ENCODE measurements around the gene DEAF1.
"Not testable (repeated sequence)": the region's sequence is repeated elsewhere in the genome, so short reads cannot be mapped to it uniquely, and the experiment has no call there.

Gene DEAF1, protein sequence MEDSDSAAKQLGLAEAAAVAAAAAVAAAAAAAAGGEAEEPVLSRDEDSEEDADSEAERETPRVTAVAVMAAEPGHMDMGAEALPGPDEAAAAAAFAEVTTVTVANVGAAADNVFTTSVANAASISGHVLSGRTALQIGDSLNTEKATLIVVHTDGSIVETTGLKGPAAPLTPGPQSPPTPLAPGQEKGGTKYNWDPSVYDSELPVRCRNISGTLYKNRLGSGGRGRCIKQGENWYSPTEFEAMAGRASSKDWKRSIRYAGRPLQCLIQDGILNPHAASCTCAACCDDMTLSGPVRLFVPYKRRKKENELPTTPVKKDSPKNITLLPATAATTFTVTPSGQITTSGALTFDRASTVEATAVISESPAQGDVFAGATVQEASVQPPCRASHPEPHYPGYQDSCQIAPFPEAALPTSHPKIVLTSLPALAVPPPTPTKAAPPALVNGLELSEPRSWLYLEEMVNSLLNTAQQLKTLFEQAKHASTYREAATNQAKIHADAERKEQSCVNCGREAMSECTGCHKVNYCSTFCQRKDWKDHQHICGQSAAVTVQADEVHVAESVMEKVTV

DNA sequence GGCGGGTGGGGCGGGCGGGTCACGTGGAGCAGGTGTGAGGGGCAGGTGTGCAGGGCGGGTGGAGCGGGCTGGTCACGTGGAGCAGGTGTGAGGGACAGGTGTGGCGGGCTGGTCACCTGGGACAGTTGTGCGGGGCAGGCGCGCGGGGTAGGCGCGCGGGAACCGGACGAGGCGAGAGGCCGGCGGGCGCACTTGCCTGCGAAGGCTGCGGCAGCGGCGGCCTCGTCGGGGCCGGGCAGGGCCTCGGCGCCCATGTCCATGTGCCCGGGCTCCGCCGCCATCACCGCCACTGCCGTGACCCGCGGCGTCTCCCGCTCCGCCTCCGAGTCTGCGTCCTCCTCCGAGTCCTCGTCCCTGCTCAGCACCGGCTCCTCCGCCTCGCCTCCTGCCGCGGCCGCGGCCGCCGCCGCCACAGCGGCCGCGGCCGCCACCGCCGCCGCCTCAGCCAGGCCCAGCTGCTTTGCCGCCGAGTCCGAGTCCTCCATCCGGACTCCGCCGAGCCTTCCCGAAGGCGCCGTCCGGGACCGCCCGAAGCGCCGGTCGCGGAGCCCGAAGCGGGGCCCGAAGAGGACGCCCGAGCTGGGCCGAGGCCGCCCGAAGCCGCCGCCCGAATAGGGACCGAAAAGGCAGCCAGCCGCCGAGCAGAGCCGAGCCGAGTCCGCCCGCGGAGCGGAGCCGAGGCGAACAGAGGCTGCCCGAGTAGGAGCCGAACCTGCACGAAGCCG is at the start of gene DEAF1:
Gene DEAF1, minus strand, starts transcription at position 660 of the 725 bp plus-strand sequence. Its CDS starts 175 bp downstream, at position 485.
- peak; percentile 99 for DNase-seq

DNA sequence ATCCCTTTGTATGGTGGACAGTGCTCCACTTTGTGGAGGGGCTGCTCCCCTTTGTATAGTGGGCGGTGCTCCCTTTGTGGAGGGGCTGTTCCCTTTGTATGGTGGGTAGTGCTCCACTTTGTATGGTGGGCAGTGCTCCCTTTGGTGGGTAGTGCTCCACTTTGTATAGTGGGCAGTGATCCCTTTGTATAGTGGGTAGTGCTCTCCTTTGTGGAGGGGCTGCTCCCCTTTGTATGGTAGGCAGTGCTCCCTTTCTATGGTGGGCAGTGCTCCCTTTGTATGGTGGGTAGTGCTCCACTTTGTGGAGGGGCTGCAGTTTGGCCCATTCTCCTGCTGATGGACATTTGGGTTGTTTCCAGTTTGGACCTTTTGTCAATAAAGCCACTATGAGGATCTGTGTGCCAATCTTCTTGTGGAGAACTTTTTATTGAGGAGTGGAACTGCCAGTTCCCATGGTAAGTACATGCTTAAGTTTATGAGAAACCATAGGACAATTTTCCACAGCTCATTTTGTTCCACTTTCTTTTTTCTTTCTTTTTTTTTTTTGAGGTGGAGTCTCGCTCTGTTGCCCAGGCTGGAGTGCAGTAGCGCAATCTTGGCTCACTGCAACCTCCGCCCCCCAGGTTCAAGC is 47.7 kb upstream of the DEAF1 start:
- DNase-seq, result no peak

DNA sequence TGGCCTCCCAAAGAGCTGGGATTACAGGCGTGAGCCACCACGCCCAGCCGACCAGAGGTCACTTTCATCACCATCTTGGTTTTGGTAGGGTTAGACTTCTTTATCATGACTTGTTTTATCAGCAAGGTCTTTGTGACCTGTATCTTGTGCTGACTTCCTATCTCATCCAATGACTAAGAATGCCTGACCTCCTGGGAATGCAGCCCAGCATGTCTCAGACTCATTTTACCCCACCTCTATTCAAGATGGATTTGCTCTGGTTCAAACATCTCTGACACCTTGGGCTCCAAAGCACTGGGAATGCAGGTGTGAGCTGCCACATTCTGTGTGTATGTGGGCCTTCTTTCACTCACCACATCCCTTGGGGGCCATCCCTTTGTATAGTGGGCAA is 47.1 kb upstream of the DEAF1 start:
- no peak for DNase-seq

DNA sequence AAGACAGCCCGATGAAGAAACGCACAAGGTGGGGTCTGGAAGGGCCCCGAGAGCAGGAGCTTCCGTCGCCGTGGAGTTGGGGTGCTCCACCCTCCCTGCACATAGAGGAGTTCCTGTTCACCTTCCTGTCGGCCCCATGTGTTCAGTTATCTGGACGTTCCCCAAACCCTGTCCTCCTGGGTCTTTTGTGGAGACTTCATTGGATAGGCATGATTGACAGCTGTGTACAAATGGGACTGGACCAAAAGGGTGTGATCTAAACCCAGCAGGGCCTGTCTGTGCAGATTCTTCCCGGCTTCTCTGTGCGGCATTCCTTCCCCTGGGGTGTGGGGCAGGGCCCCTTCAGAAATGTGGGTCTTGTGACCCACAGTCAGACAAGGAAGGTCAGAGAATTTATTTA is 42.9 kb upstream of the DEAF1 start:
- DNase-seq, result not testable (repeated sequence)

DNA sequence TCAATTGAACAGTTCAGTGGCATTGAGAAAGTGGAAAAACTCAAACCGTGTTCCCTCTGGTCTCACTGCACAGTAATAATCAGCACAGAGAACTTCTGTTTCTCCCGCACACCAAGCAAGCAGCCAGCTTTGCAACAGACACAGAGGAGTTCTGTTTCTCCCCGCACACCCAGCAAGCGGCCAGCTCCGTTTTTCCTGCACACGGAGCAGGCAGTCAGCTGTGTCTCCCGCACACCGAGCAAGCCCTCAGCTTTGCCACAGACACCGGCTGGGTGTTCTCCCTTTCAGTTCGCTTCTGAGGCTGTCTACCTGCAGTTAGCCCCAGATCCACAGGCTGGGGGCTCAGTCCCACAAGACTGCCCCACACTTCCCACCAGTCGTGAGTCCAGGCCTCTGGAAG is 42.3 kb upstream of the DEAF1 start:
- DNase-seq, result no peak

DNA sequence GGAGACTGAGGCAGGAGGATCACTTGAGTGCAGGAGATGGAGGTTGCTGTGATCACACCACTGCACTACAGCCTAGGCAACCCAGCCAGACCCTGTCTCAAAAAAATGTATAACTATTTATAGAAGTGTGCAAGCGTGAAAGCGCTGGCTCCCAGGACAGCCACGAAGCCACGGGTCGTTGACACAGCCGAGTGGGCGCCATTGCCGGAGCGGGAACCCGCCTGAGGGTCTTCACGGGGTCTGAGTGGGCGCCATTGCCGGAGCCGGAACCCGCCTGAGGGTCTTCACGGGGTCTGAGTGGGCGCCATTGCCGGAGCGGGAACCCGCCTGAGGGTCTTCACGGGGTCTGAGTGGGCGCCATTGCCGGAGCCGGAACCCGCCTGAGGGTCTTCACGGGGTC is 39.5 kb upstream of the DEAF1 start:
- DNase-seq, result not testable (repeated sequence)

DNA sequence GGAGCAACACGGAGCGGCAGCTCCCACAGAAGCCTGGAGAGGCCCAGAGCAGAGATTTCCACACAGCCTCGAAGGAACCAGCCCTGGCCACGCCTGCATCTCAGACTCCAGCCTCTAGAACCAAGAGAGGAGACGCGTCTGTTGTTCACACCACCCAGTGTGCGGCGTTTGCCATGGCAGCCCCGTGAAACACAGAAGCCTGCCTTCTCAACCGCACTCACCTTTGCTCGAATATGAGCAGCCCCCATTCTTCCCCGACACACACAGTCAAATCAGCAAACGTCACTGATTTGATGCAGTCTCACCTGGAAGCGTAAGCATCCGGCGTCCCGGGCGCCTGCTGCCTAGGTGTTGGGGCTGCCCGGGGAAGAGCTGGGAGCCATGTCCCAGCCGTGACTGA is 38.0 kb upstream of the DEAF1 start:
- DNase-seq, result no peak

DNA sequence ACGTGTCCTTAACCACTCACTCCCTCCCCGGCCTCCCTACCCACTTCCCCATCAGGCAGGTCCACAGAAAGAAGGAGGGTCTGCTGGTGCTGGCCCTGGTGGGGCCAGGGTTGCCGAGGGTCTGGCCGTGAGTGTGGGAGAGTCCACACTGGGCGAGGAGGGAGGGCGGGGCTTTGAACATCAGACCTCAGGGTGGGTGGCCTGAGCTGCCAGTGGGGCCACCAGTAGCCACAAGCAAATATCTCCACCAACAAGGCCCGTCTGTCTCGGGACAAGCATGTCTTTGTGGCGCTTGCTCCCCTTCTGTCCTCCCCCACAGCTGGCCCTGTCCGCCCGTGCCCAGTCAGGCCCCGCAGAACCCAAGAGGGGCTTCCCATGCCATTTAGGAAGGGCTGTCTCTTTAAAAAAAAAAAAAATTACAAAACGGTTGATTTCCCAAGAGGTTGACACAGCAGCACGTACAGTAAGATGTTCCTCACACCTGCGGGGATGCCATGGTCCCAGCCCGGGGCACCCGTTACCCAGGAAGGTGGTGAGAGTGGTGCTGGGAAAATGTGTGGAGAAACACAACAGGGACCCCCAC is 34.6 kb upstream of the DEAF1 start:
- DNase-seq, result no peak

DNA sequence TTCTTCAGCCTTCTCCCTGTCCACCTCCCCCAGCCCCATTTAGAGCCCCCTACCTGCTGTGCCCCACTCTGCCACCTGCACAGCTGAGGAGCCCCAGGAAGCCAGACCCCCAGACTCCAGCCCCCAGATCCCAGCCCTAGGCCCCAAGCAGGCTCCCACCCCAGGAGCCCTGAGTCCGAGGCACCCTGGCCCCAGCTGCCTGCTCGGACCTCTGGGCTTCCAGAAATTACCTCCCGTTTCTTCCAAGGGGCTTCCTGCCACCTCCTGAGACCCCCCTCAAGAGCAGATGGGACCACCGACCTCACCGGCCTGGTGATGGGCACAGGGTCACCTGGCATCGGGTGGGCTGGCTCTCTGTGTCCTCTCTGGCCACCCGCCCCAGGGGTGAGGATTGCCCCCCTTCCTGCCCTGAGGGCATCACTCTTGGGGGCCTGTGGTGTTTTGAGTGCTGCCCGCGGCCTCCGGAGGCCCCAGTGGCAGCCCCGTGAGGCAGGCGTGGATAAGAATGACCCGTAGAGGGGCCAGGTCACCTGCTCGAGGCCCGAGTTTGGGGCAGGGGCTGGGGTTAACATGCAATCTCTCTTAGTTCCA is 34.0 kb upstream of the DEAF1 start:
- no peak for DNase-seq

DNA sequence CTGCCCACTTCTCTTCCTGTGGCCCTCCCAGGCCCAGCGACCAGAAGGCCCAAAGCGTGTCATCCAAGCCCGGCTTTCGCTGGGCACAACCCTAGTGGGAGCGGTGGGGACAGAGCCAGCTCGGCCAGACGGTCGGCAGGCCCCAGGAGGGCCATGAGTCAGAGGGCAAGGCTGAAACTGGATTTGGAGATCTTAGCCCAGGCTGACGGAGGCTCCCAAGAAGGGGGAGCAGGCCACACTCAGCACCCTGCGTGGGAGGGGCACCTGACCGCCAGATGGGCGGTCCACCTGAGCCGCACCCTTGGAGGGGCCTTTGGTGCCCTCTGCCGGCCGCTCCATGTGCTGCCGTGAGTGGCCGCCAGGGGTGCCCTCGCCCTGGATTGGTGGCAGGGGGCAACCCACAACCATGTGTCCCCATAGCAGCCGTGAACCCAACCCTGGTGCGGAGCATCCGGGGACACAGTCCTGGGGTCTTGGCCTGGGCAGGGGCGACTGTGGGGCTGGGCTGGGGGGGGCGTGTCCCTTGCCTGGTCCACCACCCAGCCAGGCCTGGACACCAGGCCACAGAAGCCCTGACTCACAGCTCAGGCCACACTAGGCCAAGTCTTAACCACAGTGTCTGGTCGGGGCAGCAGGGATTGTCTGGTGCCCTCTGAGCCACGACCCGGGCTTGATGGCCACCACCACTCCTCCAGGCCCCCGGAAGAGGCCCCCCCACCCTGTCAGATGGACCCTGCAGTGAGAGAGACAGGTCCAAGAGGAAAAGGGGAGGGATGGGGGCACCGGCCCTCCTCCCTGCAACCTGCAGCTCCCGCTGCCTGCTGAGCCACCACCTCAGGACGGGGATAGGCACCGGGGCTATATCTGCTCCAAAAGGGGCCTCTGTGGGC is 33.1 kb upstream of the DEAF1 start:
- DNase-seq, result peak; percentile 84

DNA sequence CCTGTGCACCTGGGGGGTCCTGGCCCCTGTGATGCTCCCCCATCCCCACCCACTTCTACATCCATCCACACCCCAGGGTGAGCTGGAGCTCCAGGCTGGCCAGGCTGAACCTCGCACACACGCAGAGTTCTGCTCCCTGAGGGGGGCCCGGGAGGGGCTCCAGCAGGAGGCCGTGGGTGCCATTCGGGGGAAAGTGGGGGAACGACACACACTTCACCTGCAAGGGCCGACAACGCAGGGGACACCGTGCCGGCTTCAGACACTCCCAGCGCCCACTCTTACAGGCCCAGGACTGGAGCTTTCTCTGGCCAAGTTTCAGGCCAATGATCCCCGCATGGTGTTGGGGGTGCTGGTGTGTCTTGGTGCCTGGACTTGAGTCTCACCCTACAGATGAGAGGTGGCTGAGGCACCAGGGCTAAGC is 32.3 kb upstream of the DEAF1 start:
- no peak for DNase-seq

DNA sequence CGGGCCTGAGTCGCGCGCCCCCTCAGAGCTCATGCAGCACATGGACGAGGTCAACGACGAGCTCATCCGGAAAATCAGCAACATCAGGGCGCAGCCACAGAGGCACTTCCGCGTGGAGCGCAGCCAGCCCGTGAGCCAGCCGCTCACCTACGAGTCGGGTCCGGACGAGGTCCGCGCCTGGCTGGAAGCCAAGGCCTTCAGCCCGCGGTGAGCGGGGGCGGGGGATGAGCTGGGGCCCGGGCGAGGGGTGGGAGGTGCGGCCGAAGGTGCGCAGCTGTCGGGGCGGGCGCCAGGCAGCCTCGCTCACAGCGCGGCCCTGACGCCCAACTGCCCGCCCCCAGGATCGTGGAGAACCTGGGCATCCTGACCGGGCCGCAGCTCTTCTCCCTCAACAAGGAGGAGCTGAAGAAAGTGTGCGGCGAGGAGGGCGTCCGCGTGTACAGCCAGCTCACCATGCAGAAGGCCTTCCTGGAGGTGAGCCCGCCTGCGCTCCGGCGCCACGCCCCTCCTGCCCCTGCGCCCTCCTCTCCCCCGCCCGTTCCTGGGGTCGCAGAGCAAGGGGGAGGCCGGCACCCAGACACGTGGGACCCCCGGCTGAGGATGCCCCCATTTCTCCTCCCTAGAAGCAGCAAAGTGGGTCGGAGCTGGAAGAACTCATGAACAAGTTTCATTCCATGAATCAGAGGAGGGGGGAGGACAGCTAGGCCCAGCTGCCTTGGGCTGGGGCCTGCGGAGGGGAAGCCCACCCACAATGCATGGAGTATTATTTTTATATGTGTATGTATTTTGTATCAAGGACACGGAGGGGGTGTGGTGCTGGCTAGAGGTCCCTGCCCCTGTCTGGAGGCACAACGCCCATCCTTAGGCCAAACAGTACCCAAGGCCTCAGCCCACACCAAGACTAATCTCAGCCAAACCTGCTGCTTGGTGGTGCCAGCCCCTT is 31.5 kb upstream of the DEAF1 start:
- DNase-seq, result peak; percentile 55

DNA sequence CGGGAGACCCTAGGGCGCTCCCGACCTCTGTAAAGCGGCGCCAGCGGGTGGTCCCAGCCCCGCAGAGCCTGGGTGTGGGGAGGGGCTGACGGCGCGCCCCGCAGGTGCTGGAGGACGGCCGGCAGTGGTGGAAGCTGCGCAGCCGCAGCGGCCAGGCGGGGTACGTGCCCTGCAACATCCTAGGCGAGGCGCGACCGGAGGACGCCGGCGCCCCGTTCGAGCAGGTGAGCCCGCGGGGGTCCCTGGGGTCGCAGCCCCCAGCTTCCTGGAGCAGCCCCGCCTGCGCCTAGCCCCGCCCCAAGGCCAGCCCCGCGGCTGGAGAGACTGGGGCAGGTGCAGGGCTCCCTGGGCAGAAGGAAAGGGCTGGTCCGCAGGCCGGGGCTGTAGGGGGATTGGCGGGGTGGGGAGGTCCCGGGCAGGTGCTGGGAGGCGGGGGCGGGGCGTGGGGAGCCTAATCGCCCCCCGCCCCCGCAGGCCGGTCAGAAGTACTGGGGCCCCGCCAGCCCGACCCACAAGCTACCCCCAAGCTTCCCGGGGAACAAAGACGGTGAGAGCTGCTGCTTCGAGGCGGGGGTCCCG is 30.7 kb upstream of the DEAF1 start:
- DNase-seq, result no peak

DNA sequence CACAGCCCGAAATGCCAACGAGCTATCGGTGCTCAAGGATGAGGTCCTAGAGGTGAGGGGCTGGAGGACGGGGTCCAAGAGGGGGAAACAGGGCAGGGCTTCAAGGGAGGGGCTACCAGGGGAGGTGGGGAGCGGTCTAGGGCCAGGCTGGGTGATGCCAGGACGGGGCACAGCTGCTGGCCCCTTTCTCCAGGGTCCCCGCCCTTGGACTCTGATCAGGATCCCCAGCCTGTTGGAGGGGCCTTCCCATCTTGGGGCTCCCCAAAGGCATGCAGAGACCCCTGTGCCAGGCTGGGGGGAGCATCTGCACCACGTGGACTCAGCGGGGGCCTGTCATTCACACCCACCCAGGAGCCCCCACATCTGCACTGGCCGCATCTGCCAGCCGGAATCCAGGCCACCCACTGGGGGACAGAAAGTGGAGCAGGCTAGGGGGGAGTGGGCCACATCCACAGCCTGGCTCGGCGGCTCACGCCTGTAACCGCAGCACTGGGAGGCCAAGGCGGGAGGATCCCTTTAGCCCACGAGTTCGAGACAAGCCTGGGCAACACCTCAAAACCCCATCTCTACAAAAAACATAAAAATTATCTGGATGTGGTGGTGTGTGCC is 29.9 kb upstream of the DEAF1 start:
- DNase-seq, result no peak

DNA sequence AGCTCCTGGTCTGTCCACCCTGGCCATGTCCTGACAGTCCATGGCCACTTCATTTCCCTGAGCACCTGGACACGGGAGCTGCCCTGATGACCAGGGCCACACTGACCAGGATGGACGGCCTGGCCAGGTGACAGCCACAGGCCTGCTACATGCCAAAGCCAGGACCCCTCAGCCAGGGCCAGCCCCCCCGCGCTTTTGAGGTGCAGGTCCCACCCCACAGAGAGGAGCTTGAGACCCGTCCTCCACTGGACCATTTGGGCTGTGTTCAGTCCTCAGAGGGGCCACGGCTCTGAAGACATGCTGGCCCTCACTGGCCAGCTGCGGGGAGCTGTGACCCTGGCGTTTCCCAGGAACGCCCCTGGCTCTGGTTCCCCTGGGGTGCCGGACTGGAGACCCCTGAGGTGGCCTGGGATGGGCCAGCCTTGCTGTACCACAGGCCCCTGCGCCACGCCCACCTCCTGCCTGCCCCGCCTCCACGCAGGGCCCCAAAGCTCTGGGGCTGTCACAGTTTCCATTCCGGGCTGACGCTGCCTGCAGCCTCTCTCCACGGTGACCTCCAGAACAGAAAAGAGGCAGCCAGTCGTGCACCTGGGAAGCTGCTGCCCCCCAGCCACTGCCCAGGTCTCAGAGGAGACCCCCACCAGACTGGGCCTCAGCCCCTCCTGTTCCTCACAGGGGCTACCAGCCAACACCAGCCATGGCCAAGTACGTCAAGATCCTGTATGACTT is 29.2 kb upstream of the DEAF1 start:
- DNase-seq, result no peak

DNA sequence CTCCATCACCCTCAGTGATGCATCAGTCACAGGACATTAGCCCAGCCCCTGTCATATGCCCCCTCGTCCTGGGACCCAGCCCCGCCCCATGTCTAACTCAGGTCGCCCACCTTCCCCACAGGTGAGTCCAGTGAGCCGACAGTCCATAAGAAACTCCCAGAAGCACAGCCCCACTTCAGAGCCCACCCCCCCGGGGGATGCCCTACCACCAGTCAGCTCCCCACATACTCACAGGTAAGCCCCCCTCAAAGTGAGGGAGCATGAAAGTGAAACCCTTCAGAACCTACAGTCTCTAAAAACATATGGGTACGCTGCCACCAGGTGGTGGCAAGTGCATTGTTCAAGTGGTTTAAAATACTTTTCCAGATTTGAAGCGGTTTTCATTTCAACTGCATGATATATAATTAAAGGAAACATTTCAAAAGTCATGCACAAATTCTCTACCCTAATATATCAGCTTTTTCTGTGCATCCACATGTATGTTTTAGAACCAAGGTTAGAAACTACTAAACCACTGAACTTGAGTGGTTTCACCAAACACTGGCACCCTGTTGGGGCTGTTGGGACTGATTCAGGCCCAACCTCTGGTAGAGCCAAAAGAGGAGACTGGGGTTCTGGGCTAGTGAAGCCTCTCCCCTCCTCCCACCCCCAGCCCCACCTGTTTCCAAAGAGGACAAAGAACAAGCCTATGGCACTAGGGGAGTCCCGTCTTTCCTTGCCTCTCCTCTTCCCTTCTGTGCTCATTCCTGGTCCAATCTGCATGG is 28.3 kb upstream of the DEAF1 start:
- DNase-seq, result peak; percentile 73

DNA sequence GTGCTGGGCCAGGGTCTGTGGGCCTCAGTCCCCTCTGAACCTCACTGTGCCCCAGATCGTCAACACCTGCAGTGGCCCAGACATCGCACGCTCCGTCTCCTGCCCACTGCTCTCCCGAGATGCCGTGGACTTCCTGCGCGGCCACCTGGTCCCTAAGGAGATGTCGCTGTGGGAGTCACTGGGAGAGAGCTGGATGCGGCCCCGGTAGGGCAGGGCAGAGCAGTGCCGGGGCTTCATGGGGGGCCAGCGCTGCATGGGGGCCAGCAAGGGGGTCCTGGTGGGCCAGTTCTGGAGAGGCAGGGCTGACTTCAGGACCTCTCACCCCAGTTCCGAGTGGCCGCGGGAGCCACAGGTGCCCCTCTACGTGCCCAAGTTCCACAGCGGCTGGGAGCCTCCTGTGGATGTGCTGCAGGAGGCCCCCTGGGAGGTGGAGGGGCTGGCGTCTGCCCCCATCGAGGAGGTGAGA is 27.4 kb upstream of the DEAF1 start:
- DNase-seq, result no peak

All from CD4-positive, alpha-beta T cell treated with Interleukin-12 subunit alpha and Interleukin-12 subunit beta, for 1 hour (primary cell).